ENCODE measurements around the gene B3GNT2. TPM values are rescaled to one million over a fixed set of nuclear protein-coding genes. Genes with fewer than 3 reads are reported as not detected.

The B3GNT2 gene
- total RNA-seq, 4 donors from 2014 or later, result 28.1 to 41.6 (median 38.4) TPM

DNA sequence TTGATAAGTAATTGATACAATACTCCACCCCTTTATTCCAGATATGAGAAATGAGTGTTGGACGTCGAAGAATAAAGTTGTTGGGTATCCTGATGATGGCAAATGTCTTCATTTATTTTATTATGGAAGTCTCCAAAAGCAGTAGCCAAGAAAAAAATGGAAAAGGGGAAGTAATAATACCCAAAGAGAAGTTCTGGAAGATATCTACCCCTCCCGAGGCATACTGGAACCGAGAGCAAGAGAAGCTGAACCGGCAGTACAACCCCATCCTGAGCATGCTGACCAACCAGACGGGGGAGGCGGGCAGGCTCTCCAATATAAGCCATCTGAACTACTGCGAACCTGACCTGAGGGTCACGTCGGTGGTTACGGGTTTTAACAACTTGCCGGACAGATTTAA lies 26.3 kb downstream of the B3GNT2 start:
- H3K9me3 ChIP-seq, result no peaks in the 10 kb centered on the region
- H3K27me3 ChIP-seq, result no peaks in the 10 kb centered on the region
- no peak overlapping the region for H3K27ac ChIP-seq
- intact Hi-C loops (cut with DNase I; ENCODE audit: low total_unique reads) (no loop called here), in situ Hi-C loops (cut with MboI; ENCODE audit: low pct_ligation_motif_present in 1 of 4, low pct_unique_long_range_greater_than_20kb in 1 of 4, low sequenced_read_pairs in 3 of 4) (no loop called here)
- peaks cover 4 to 38% (median 10%) of the 10 kb centered on the region in 4 donors for H3K4me1 ChIP-seq
- no peak for TF ChIP-seq POLR2A (IDR thresholded peaks at IDR 0.05)
- no peak for TF ChIP-seq EP300 (IDR thresholded peaks at IDR 0.05; ENCODE audit: low read depth)
- no peak for TF ChIP-seq CTCF (IDR thresholded peaks at IDR 0.05)
- TF ChIP-seq POLR2AphosphoS5 (IDR thresholded peaks at IDR 0.05), result no peak
- WGBS, 2 donors (ENCODE audit: low coverage in 1 of 2), result 81 to 92% methylated on average over 7 to 12 of the region's 12 CpGs
- no peak for DNase-seq
- peaks cover 0 to 14% (median 6%) of the 10 kb centered on the region in 4 donors for H3K36me3 ChIP-seq
- no peak overlapping the region for H3K4me3 ChIP-seq

- no peaks in the 10 kb centered on the region for H3K9me3 ChIP-seq
- no peak overlapping the region for H3K27ac ChIP-seq
- H3K4me3 ChIP-seq, result no peak overlapping the region
- H3K27me3 ChIP-seq, result no peaks in the 10 kb centered on the region
- TF ChIP-seq CTCF (IDR thresholded peaks at IDR 0.05), result no peak
- TF ChIP-seq POLR2A (IDR thresholded peaks at IDR 0.05), result no peak
- TF ChIP-seq EP300 (IDR thresholded peaks at IDR 0.05; ENCODE audit: low read depth), result no peak
- TF ChIP-seq POLR2AphosphoS5 (IDR thresholded peaks at IDR 0.05), result no peak
- in situ Hi-C loops (cut with MboI; ENCODE audit: low pct_ligation_motif_present in 1 of 4, low pct_unique_long_range_greater_than_20kb in 1 of 4, low sequenced_read_pairs in 3 of 4), result no loop called here
- intact Hi-C loops (cut with DNase I; ENCODE audit: low total_unique reads), result no loop called here
- no peak for DNase-seq
- H3K36me3 ChIP-seq, result peaks cover 0 to 14% (median 6%) of the 10 kb centered on the region in 4 donors
- 89 to 100% methylated on average over 2 to 8 of the region's 8 CpGs for WGBS, 2 donors (ENCODE audit: low coverage in 1 of 2)
- peaks cover 0 to 33% (median 8%) of the 10 kb centered on the region in 4 donors for H3K4me1 ChIP-seq
Measured at GRCh38 chr2:62222674-62223073, 26.8 kb downstream of the B3GNT2 start.

DNA sequence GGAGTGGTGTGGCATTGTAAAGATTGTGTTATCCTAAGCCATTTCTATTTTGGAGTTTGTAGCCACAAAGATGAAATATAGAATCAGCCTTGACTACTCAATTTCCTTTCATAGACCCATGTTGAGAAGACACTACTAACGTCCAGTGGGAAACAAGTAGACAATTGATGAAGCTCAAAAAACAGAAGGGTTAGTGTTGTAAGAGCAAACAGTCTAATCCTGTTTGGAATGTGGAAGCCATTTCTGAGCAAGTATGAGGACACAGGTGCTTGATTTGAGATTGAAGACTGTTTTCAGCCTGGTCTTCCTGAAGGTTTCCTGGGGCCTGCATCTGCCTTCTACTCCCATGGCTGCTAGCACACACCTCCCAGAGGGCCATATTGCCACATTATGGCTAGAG lies 29.1 kb downstream of the B3GNT2 start:
- no peaks in the 10 kb centered on the region for H3K9me3 ChIP-seq
- intact Hi-C loops (cut with DNase I; ENCODE audit: low total_unique reads) (no loop called here), in situ Hi-C loops (cut with MboI; ENCODE audit: low pct_ligation_motif_present in 1 of 4, low pct_unique_long_range_greater_than_20kb in 1 of 4, low sequenced_read_pairs in 3 of 4) (no loop called here)
- H3K36me3 ChIP-seq, result peaks cover 0 to 14% (median 6%) of the 10 kb centered on the region in 4 donors
- H3K27me3 ChIP-seq, result no peaks in the 10 kb centered on the region
- H3K4me3 ChIP-seq, result no peak overlapping the region
- DNase-seq, result no peak
- WGBS, 2 donors (ENCODE audit: low coverage in 1 of 2), result 72 to 88% methylated on average over 1 of the region's 1 CpG
- H3K27ac ChIP-seq, result no peak overlapping the region
- H3K4me1 ChIP-seq, result peaks cover 0 to 15% (median 3%) of the 10 kb centered on the region in 4 donors
- TF ChIP-seq CTCF (IDR thresholded peaks at IDR 0.05) (no peak), POLR2A (IDR thresholded peaks at IDR 0.05) (no peak), EP300 (IDR thresholded peaks at IDR 0.05; ENCODE audit: low read depth) (no peak), POLR2AphosphoS5 (IDR thresholded peaks at IDR 0.05) (no peak)

- Histone ChIP-seq H3K9me3 (no peaks in the 10 kb centered on the region), H3K4me3 (no peak overlapping the region), H3K27me3 (no peaks in the 10 kb centered on the region), H3K36me3 (peaks cover 0 to 14% (median 6%) of the 10 kb centered on the region in 4 donors), H3K4me1 (no peaks in the 10 kb centered on the region), H3K27ac (no peak overlapping the region)
- no peak for DNase-seq
- WGBS, 2 donors (ENCODE audit: low coverage in 1 of 2), result 76 to 79% methylated on average over 4 to 6 of the region's 6 CpGs
- in situ Hi-C loops (cut with MboI; ENCODE audit: low pct_ligation_motif_present in 1 of 4, low pct_unique_long_range_greater_than_20kb in 1 of 4, low sequenced_read_pairs in 3 of 4) (no loop called here), intact Hi-C loops (cut with DNase I; ENCODE audit: low total_unique reads) (no loop called here)
- TF ChIP-seq POLR2AphosphoS5 (IDR thresholded peaks at IDR 0.05), result no peak
- TF ChIP-seq EP300 (IDR thresholded peaks at IDR 0.05; ENCODE audit: low read depth), result no peak
- no peak for TF ChIP-seq CTCF (IDR thresholded peaks at IDR 0.05)
- no peak for TF ChIP-seq POLR2A (IDR thresholded peaks at IDR 0.05)
Measured at GRCh38 chr2:62227386-62228075, 31.6 kb downstream of the B3GNT2 start.
